HG03045 (cell line): ENCODE data around the gene VKORC1L1.
"Not testable (repeated sequence)": the region's sequence is repeated elsewhere in the genome, so short reads cannot be mapped to it uniquely, and the experiment has no call there.

Source experiments
- ATAC-seq: cut with Tn5 transposase; IDR thresholded peaks from one replicate; pipeline ENCODE4 v1.9.1; 2021; ENCODE audit warnings: mild to moderate bottlenecking, moderate library complexity; ENCODE audit not compliant: unreplicated experiment

Gene VKORC1L1

DNA sequence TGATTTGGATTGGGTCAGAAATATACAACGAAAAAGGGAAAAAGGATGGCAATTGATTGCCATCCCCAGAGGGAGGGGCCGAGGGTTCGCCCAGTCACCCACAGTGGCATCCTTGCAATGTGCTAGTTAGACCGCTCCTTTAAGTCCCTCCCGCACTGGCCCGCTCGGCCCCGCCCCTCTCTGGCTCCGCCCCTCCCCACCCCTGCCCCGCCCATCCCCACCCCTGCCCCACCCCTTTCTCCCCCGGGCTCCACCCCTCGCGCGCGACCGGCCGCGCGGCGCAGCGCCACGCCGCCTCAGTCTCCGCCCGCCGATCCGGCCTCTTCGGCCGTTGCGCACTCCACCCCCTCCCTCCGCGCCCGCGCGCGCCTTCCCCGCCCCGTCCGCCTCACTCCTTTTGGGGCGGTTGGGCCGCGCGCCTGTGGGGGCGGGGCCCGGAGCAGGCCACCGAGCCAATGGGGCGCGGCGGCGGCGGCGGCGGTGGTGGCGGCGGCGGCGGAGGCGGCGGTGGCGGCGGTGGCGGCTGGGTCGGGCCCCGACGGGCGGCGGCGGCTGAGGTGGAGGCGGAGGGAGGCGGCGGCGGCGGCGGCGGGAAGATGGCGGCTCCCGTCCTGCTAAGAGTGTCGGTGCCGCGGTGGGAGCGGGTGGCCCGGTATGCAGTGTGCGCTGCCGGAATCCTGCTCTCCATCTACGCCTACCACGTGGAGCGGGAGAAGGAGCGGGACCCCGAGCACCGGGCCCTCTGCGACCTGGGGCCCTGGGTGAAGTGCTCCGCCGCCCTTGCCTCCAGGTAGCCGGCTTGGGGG lies at the start of gene VKORC1L1:
VKORC1L1 (plus strand) TSS at position 299 of the 806 bp plus-strand sequence; CDS start at position 597, 298 bp downstream.
- peak; percentile 90 for ATAC-seq

GRCh38 chr7:65827366-65827765 lies 45.5 kb upstream of the VKORC1L1 start:
- no peak for ATAC-seq

DNA sequence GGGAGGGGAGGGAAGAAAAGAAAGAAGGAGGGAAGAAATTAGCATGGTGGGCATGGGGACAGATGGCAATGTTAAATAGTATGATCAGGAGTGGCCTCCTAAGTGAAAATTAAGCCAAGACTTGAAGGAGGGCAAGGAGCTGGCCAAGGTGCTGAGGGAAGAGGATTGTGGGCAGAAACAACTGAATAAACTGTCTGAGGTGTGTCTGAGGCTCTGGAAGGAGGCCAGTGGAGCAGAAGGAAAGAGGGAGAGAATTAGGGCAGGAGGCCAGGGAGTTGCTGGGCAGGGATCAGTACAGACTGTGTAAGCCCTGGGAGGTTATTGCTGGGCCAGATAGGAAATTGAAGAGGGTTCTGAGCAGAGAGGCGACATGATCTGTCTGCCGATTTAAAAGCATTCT lies 40.6 kb upstream of the VKORC1L1 start:
- ATAC-seq, result no peak

DNA sequence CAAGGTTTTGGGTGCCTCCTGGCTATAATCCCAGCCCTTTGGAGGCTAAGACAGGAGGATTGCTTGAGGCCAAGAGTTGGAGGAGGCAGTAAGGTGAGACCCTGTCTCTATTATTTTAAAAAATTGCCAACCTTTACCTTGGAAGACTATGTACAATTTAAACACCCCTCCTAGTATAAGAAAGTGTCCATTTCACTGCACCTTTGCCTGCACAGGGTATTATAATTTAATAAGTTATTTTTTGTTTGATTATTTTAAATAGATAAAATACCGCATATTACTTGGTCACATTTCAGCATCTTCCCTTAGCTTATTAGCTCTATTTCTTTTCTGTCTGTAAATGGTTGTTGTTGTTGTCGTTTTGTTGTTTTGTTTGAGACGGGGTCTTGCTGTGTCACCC lies 36.2 kb upstream of the VKORC1L1 start:
- ATAC-seq, result not testable (repeated sequence)

GRCh38 chr7:65837541-65837956 lies 35.3 kb upstream of the VKORC1L1 start:
- not testable (repeated sequence) for ATAC-seq

- no peak for ATAC-seq
Measured at GRCh38 chr7:65839846-65840245, 33.0 kb upstream of the VKORC1L1 start.

- ATAC-seq, result peak; percentile 77
Measured at GRCh38 chr7:65840446-65840845, 32.4 kb upstream of the VKORC1L1 start.

- not testable (repeated sequence) for ATAC-seq
Measured at GRCh38 chr7:65843616-65844015, 29.3 kb upstream of the VKORC1L1 start.

GRCh38 chr7:65846008-65846570 lies 26.8 kb upstream of the VKORC1L1 start:
- no peak for ATAC-seq

- not testable (repeated sequence) for ATAC-seq
Measured at GRCh38 chr7:65853426-65853825, 19.4 kb upstream of the VKORC1L1 start.

DNA sequence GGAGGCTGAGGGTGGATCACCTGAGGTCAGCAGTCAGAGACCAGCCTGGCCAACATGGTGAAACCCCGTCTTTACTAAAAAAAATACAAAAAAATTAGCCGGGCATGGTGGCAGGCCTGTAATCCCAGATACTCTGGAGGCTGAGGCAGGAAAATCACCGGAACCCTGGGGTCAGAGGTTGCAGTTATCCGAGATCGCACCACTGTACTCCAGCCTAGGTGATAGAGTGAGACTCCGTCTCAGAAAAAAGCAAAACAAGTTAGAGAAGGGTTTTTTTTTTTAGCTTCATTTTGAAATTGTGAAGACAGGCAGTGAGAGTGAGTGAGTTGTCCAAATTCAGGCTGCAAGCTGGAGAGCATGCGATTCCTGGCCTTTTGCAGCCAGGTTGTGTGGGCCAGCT lies 19.0 kb upstream of the VKORC1L1 start:
- not testable (repeated sequence) for ATAC-seq

DNA sequence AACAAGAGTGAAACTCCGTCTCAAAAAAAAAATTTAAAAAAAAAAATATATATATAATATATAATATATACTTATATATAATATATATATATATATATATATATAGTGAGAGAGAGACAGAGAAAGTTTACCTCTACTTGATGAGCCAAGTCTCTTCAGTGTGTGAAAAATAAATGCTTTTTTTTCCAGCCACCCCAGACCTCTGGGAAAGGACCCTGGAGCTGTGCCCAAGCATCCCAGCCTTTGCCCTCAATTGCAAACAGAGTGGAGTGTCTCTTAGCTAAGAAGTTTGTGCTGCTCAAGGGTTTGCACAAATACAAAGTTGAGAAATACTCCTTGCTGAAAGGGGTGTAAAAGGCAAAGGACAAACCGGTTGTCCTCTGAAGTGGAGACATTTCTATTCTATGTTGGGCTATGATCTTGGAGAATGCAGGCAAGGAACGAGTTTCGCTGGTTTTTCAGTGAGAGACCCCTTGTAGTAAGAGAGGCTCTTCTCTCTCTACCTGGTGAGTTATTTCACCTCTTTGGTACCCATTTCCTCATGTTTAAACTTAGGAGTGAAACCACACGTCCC lies 15.5 kb upstream of the VKORC1L1 start:
- ATAC-seq, result not testable (repeated sequence)

- ATAC-seq, result not testable (repeated sequence)
Measured at GRCh38 chr7:65858660-65859059, 14.2 kb upstream of the VKORC1L1 start.

DNA sequence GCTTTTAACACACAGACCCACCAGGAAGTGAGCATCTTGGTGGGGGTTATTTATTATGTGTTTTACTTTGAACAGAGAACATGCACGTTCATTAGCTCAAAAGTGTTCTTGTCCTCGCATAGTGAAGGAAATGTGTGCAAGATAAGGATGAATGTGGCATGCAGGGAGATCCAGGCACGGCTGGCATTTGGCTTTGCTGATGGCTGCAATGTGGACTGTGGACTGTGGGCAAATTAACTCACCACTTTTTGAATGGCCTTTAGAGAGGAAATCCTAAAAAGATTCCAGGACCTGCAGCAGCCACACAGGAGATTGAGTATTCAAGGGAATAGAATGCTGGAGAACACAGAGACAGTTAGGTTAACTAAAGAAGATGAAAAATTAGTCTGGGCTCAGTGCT lies 6.6 kb upstream of the VKORC1L1 start:
- not testable (repeated sequence) for ATAC-seq

DNA sequence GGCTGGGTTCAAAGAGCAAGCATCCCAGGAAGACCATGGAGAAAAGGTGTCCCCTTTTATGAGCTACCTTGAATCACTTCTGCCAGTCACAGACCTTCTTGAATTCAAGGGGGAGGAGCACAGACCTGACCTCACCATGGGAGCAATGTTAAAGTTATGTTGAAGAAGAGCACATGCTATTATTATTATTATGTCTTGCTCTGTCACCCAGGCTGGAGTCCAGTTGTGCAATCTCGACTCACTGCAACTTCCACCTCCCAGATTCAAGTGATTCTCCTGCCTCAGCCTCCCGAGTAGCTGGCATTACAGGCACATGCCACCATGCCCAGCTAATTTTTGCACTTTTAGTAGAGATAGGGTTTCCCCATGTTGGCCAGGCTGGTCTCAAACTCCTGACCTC lies 5.2 kb upstream of the VKORC1L1 start:
- ATAC-seq, result not testable (repeated sequence)

GRCh38 chr7:65869312-65869711 lies 3.6 kb upstream of the VKORC1L1 start:
- ATAC-seq, result not testable (repeated sequence)

DNA sequence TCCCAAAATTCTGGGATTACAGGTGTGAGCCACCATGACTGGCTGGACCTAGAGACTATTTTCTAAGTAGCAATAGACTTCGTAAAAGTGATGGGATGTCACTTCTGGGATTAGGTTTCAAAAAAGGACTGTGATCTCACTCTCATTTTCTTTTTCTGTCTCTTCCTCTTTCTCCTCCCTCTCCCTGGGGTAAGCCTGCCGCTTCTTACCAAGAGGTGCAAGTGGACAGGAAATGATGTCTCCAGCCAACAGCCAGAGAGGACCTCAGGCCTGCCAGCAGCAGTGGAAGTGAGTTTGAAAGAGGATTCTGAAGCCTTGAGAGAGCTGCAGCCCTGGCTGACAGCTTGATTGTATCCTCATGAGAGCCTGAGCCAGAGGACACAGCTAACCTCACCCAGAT lies 1.4 kb upstream of the VKORC1L1 start:
- not testable (repeated sequence) for ATAC-seq

GRCh38 chr7:65873582-65874193 lies 814 bp downstream of the VKORC1L1 start:
- ATAC-seq, result peak; percentile 36

- not testable (repeated sequence) for ATAC-seq
Measured at GRCh38 chr7:65875715-65876114, 2.8 kb downstream of the VKORC1L1 start.

DNA sequence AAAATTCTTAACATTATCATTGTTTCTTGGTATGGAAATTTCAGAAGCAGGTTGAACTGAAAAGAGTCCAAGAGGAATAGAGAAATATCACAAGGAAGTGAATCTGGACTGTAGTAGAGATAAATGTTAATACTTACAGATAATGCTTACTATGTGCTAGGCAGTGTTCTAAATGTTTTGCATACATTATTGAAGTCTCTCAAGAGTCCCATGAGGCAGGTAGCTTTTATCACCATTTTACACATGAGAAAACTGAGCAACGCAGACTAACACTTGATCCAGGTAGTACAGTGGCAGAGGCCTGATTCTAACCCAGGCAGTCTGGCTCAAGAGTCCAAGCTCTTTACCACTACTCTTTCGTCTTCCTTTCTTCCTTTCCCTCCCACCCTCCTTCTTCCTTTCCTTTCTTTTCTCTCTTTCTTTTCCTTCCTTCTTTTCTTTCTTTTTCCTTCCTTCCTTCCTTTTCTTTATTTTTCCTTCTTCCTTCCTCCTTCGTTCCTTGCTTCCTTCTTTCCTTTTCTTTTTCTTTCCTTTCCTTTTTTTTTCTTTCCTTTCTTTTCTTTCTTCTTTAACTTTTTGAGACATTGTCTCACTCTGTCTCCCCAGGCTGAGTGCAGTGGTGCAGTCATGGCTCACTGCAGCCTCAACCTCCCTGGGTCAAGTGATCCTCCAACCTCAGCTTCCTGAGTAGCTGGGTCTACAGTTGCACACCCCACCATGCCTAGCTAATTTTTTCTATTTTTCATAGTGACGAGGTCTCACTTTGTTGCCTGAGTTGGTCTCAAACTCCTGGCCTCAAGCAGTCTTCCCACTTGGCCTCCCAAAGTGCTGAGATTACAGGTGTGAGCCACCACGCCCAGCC lies 6.6 kb downstream of the VKORC1L1 start:
- ATAC-seq, result not testable (repeated sequence)
